Prostate gland (tissue), 2 donors: Measurements from ENCODE around the gene CLEC16A.

ENCODE experiments used
- POLR2A ChIP-seq: fragments of 450-650 bp; IDR thresholded peaks from one replicate; pipeline ENCODE4 v1.6.1; 2016; ENCODE audit warnings: antibody characterized with exemption, mild to moderate bottlenecking
- POLR2AphosphoS5 ChIP-seq: sonication (generic); formaldehyde crosslinking; IDR thresholded peaks from one replicate; pipeline ENCODE4 v1.6.1; 2017; ENCODE audit warnings: antibody characterized with exemption
- TF ChIP-seq, protein P1 (sequence below), 4 experiments: fragments of 200-600 bp in 2 of 4; fragments of 450-650 bp in 2 of 4; sonication (generic) in 2 of 4; IDR thresholded peaks; 1 replicate in 3 of 4; 2 replicates in 1 of 4; pipeline ENCODE4 v1.5.1; 2016 to 2019; ENCODE audit warnings: antibody characterized with exemption in 4 of 4, mild to moderate bottlenecking in 2 of 4, moderate library complexity in 2 of 4

GRCh38 chr16:11175106-11175786, 230.9 kb downstream of the CLEC16A start:
- TF ChIP-seq POLR2A (no peak), POLR2AphosphoS5 (no peak)
- TF ChIP-seq, protein P1, sequence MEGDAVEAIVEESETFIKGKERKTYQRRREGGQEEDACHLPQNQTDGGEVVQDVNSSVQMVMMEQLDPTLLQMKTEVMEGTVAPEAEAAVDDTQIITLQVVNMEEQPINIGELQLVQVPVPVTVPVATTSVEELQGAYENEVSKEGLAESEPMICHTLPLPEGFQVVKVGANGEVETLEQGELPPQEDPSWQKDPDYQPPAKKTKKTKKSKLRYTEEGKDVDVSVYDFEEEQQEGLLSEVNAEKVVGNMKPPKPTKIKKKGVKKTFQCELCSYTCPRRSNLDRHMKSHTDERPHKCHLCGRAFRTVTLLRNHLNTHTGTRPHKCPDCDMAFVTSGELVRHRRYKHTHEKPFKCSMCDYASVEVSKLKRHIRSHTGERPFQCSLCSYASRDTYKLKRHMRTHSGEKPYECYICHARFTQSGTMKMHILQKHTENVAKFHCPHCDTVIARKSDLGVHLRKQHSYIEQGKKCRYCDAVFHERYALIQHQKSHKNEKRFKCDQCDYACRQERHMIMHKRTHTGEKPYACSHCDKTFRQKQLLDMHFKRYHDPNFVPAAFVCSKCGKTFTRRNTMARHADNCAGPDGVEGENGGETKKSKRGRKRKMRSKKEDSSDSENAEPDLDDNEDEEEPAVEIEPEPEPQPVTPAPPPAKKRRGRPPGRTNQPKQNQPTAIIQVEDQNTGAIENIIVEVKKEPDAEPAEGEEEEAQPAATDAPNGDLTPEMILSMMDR (IDR thresholded peaks at IDR 0.05): no peak
